ENCODE measurements around the gene CLIP1. TPM values are rescaled to one million over a fixed set of nuclear protein-coding genes. Genes with fewer than 3 reads are reported as not detected.

The CLIP1 gene
- total and polyA plus RNA-seq, 2 of the 8 experiments (the other 6 are each of a cell fraction or from before 2014, with no cell fraction given) = 19.0 to 27.6 TPM

GRCh38 chr12:122389677-122390076, 32.8 kb downstream of the CLIP1 start:
- H3K56ac ChIP-seq (replicated peaks; ENCODE audit: insufficient read length, low read depth, low read length) = no peak overlapping the region
- no peak overlapping the region for H2BK15ac ChIP-seq (ENCODE audit: low read length)
- H3K4me2 ChIP-seq (ENCODE audit: insufficient read depth in 1 of 2, low read depth in 2 of 2, low read length in 2 of 2) = no peak overlapping the region
- POLR2A ChIA-PET (ENCODE audit: partially characterized antibody) = interaction anchor here (2.4 kb wide), 1 partner anchor 10 kb away, joined by 7 read pairs; no protein-coding TSS in a partner anchor
- no peak overlapping the region for H2AK5ac ChIP-seq (ENCODE audit: low read depth, low read length)
- H2BK20ac ChIP-seq (ENCODE audit: low read length) = no peak overlapping the region
- no peak overlapping the region for H4K91ac ChIP-seq (replicated peaks; ENCODE audit: insufficient read length, low read length)
- H3K27me3 ChIP-seq (replicated peaks in 1 of 4; ENCODE audit: control insufficient read depth in 3 of 4, extremely low read depth in 1 of 4, insufficient read depth in 3 of 4, low read length in 3 of 4) = no peaks in the 10 kb centered on the region
- no peak overlapping the region for H2BK120ac ChIP-seq (replicated peaks; ENCODE audit: low read depth, low read length)
- H3K27ac ChIP-seq (ENCODE audit: low read depth, low read length) = no peak overlapping the region
- H3K36me3 ChIP-seq (ENCODE audit: control insufficient read depth in 2 of 4, insufficient read depth in 4 of 4, low read length in 3 of 4) = no peaks in the 10 kb centered on the region
- no peak overlapping the region for H3K14ac ChIP-seq (ENCODE audit: insufficient read length)
- 99% methylated on average over 5 of the region's 7 CpGs; no CpG with 5 or more reads in 1 of the 2 experiments for WGBS, 2 experiments (ENCODE audit: extremely low coverage in 1 of 2, insufficient coverage in 1 of 2, insufficient read length in 1 of 2, insufficient replicate concordance in 2 of 2, low coverage in 1 of 2, low lambda C conversion rate in 2 of 2, missing lambda C conversion rate in 1 of 2)
- H3K4me3 ChIP-seq (ENCODE audit: extremely low read depth in 1 of 4, insufficient read depth in 2 of 4, low read depth in 3 of 4, low read length in 4 of 4) = no peak overlapping the region
- H3K79me1 ChIP-seq (ENCODE audit: low read depth, low read length) = no peaks in the 10 kb centered on the region
- no peak overlapping the region for H2AFZ ChIP-seq (ENCODE audit: low read length)
- H2BK5ac ChIP-seq (ENCODE audit: low read depth, low read length) = no peak overlapping the region
- H4K20me1 ChIP-seq (replicated peaks in 1 of 2; ENCODE audit: control insufficient read depth in 1 of 2, insufficient read depth in 2 of 2, low read length in 2 of 2) = no peaks in the 10 kb centered on the region
- no peak for FAIRE-seq
- H3K23ac ChIP-seq (ENCODE audit: insufficient read length) = no peak overlapping the region
- H3K79me2 ChIP-seq (ENCODE audit: control insufficient read depth in 1 of 2, insufficient read depth in 2 of 2, low read length in 2 of 2) = no peaks in the 10 kb centered on the region
- CTCF ChIA-PET (ENCODE audit: partially characterized antibody) = interaction anchor here (1.4 to 3.3 kb wide), 3 partner anchors 10 to 82 kb away, joined by 3 to 8 read pairs (median 7); no protein-coding TSS in a partner anchor
- no peak overlapping the region for H3K9ac ChIP-seq (replicated peaks in 1 of 4; ENCODE audit: extremely low read depth in 1 of 4, low read depth in 3 of 4, low read length in 3 of 4)
- no peak overlapping the region for H4K5ac ChIP-seq (ENCODE audit: insufficient read length, low read depth, low read length)
- H2BK12ac ChIP-seq (ENCODE audit: low read depth, low read length) = no peak overlapping the region
- H3K4me1 ChIP-seq (replicated peaks in 1 of 4; ENCODE audit: control insufficient read depth in 3 of 4, insufficient read depth in 4 of 4, low read length in 3 of 4) = peaks cover 0 to 5% (median under 1%) of the 10 kb centered on the region in 4 experiments; a peak in 3 of 7 replicates
- no peaks in the 10 kb centered on the region for H3K23me2 ChIP-seq (ENCODE audit: low read depth, low read length)
- H3K18ac ChIP-seq (ENCODE audit: extremely low read depth, low read length) = no peak overlapping the region
- no peak for DNase-seq (ENCODE audit: low read depth in 1 of 2, low spot score in 2 of 2)
- no peak overlapping the region for H4K8ac ChIP-seq (ENCODE audit: extremely low read depth, insufficient read depth, low read length)
- no peak overlapping the region for H3K4ac ChIP-seq (replicated peaks; ENCODE audit: insufficient read length, low read depth, low read length)
- H3K9me3 ChIP-seq (ENCODE audit: insufficient read depth in 2 of 2, low read depth in 1 of 2, low read length in 1 of 2) = no peaks in the 10 kb centered on the region
- TF ChIP-seq RXRA (IDR thresholded peaks at IDR 0.05; ENCODE audit: insufficient read depth, low read depth, low read length) = no peak
- no peak for TF ChIP-seq RFX5 (IDR thresholded peaks at IDR 0.05; ENCODE audit: borderline replicate concordance, low read depth, low read length)
- TF ChIP-seq SRF (IDR thresholded peaks at IDR 0.05; ENCODE audit: low read depth, low read length) = no peak
- TF ChIP-seq GABPA (IDR thresholded peaks at IDR 0.05; ENCODE audit: borderline replicate concordance, insufficient read depth, low read length) = no peak
- TF ChIP-seq CHD1 (IDR thresholded peaks at IDR 0.05; ENCODE audit: low read depth, low read length) = no peak
- TF ChIP-seq KDM1A (IDR thresholded peaks at IDR 0.05; ENCODE audit: borderline replicate concordance, low read length) = no peak
- TF ChIP-seq CBX5 (IDR thresholded peaks at IDR 0.05; ENCODE audit: low read depth, low read length) = no peak
- no peak for TF ChIP-seq TEAD4 (IDR thresholded peaks at IDR 0.05; ENCODE audit: low read depth, low read length)
- no peak for TF ChIP-seq GTF2F1 (IDR thresholded peaks at IDR 0.05; ENCODE audit: borderline replicate concordance, low read depth, low read length)
- no peak for TF ChIP-seq RAD21 (IDR thresholded peaks at IDR 0.05 in 1 of 2, conservative IDR thresholded peaks at IDR 0.05 in 1 of 2; ENCODE audit: low read depth in 2 of 2, low read length in 2 of 2)
- TF ChIP-seq CREB1 (IDR thresholded peaks at IDR 0.05) = no peak
- no peak for TF ChIP-seq EZH2 (IDR thresholded peaks at IDR 0.05; ENCODE audit: low read depth, low read length, severe bottlenecking)

Data from H1 (cell line).